ENCODE measurements around the gene GPR156.
"Not testable (repeated sequence)": the region's sequence is repeated elsewhere in the genome, so short reads cannot be mapped to it uniquely, and the experiment has no call there.

Gene GPR156

DNA sequence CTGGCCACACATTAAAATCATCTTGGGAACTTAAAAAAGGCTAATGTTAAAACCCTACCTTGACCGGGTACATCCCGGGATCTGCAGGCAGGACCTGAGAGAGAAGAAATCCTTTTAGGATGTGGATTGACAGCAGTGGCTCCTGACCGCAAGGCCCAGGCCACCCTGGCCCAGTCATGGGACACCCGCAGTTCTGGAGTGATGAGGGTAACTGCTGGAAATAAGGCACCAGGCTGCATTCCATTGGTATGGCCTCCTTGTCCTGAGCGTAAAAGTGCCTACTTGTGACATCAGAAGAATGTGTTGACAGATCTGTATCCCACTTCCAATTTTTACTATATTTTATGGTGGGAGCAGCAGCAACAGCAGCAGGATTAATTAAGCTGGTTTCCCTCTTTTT, 127.3 kb downstream of the GPR156 start:
- Histone ChIP-seq H3K27ac (ENCODE audit: poor library complexity, severe bottlenecking) (peak overlapping the region; percentile 97), H3K4me1 (ENCODE audit: insufficient read depth, poor library complexity, severe bottlenecking) (peaks cover 46% of the 10 kb centered on the region)
- no peak for DNase-seq (ENCODE audit: low spot score)

GRCh38 chr3:120157113-120157512, 127.9 kb downstream of the GPR156 start:
- Histone ChIP-seq H3K4me3 (ENCODE audit: severe bottlenecking) (no peak overlapping the region), H3K27me3 (ENCODE audit: insufficient read depth, poor library complexity, severe bottlenecking) (no peaks in the 10 kb centered on the region), H3K4me1 (ENCODE audit: insufficient read depth, poor library complexity, severe bottlenecking) (peaks cover 44% of the 10 kb centered on the region), H3K9me3 (ENCODE audit: severe bottlenecking) (peaks cover 16% of the 10 kb centered on the region), H3K27ac (ENCODE audit: poor library complexity, severe bottlenecking) (peak overlapping the region; percentile 97), H3K36me3 (ENCODE audit: low read depth) (peaks cover 11% of the 10 kb centered on the region)
- no peak for TF ChIP-seq CTCF (IDR thresholded peaks at IDR 0.05; ENCODE audit: poor library complexity, severe bottlenecking)
- ATAC-seq (ENCODE audit: low read depth) (no peak), DNase-seq (ENCODE audit: low spot score) (no peak)

More for the DNA sequence above, 127.3 kb downstream of the GPR156 start:
- H3K9me3 ChIP-seq (ENCODE audit: severe bottlenecking), result peaks cover 16% of the 10 kb centered on the region
- H3K36me3 ChIP-seq (ENCODE audit: low read depth), result peaks cover 11% of the 10 kb centered on the region
- no peaks in the 10 kb centered on the region for H3K27me3 ChIP-seq (ENCODE audit: insufficient read depth, poor library complexity, severe bottlenecking)
- ATAC-seq (ENCODE audit: low read depth), result no peak
- TF ChIP-seq CTCF (IDR thresholded peaks at IDR 0.05; ENCODE audit: poor library complexity, severe bottlenecking), result no peak
- H3K4me3 ChIP-seq (ENCODE audit: severe bottlenecking), result no peak overlapping the region

GRCh38 chr3:120156699-120157098, 128.3 kb downstream of the GPR156 start:
- no peak for TF ChIP-seq CTCF (IDR thresholded peaks at IDR 0.05; ENCODE audit: poor library complexity, severe bottlenecking)
- peaks cover 43% of the 10 kb centered on the region for H3K4me1 ChIP-seq (ENCODE audit: insufficient read depth, poor library complexity, severe bottlenecking)
- no peaks in the 10 kb centered on the region for H3K27me3 ChIP-seq (ENCODE audit: insufficient read depth, poor library complexity, severe bottlenecking)
- peaks cover 11% of the 10 kb centered on the region for H3K36me3 ChIP-seq (ENCODE audit: low read depth)
- ATAC-seq (ENCODE audit: low read depth), result no peak
- DNase-seq (ENCODE audit: low spot score), result no peak
- H3K9me3 ChIP-seq (ENCODE audit: severe bottlenecking), result peaks cover 16% of the 10 kb centered on the region
- no peak overlapping the region for H3K4me3 ChIP-seq (ENCODE audit: severe bottlenecking)
- H3K27ac ChIP-seq (ENCODE audit: poor library complexity, severe bottlenecking), result peak overlapping the region; percentile 97

DNA sequence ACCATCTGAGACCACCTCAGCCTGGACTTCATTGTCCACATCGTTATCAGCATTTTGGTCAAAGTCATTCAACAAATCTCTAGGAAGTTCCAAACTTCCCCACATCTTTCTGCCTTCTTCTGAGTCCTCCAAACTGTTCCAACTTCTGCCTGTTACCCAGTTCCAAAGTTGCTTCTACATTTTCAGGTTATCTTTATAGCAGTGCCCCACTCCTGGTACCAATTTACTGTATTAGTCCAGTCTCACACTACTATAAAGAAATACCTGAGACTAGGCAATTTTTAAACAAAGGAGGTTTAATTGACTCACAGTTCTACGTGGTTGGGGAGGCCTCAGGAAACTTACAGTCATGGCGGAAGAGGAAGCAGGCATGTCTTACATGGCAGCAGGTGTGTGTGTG, 129.3 kb downstream of the GPR156 start:
- not testable (repeated sequence) for H3K27me3 ChIP-seq (ENCODE audit: insufficient read depth, poor library complexity, severe bottlenecking); DNase-seq (ENCODE audit: low spot score); H3K36me3 ChIP-seq (ENCODE audit: low read depth); H3K4me3 ChIP-seq (ENCODE audit: severe bottlenecking); ATAC-seq (ENCODE audit: low read depth)
- H3K27ac ChIP-seq (ENCODE audit: poor library complexity, severe bottlenecking), result peak overlapping the region; percentile 97
- H3K9me3 ChIP-seq (ENCODE audit: severe bottlenecking), result peaks cover 16% of the 10 kb centered on the region
- peaks cover 39% of the 10 kb centered on the region for H3K4me1 ChIP-seq (ENCODE audit: insufficient read depth, poor library complexity, severe bottlenecking)

- ATAC-seq (ENCODE audit: low read depth) (no peak), DNase-seq (ENCODE audit: low spot score) (no peak)
- H3K36me3 ChIP-seq (ENCODE audit: low read depth), result peaks cover 8% of the 10 kb centered on the region
- no peak overlapping the region for H3K4me3 ChIP-seq (ENCODE audit: severe bottlenecking)
- peaks cover 16% of the 10 kb centered on the region for H3K9me3 ChIP-seq (ENCODE audit: severe bottlenecking)
- TF ChIP-seq CTCF (IDR thresholded peaks at IDR 0.05; ENCODE audit: poor library complexity, severe bottlenecking), result no peak
- peak overlapping the region; percentile 95 for H3K27ac ChIP-seq (ENCODE audit: poor library complexity, severe bottlenecking)
- no peaks in the 10 kb centered on the region for H3K27me3 ChIP-seq (ENCODE audit: insufficient read depth, poor library complexity, severe bottlenecking)
- H3K4me1 ChIP-seq (ENCODE audit: insufficient read depth, poor library complexity, severe bottlenecking), result peaks cover 34% of the 10 kb centered on the region
These were observed 129.9 kb downstream of the GPR156 start for GRCh38 chr3:120155108-120155507.

Data from RWPE2 (cell line).